GM19397 (cell line): ENCODE measurements around the gene GPD2.
"Not testable (repeated sequence)": the region's sequence is repeated elsewhere in the genome, so short reads cannot be mapped to it uniquely, and the experiment has no call there.

Experiments
- ATAC-seq: cut with Tn5 transposase; IDR thresholded peaks from one replicate; pipeline ENCODE4 v1.9.1; 2021; ENCODE audit warnings: mild to moderate bottlenecking, moderate library complexity; ENCODE audit not compliant: unreplicated experiment

GPD2 gene

DNA sequence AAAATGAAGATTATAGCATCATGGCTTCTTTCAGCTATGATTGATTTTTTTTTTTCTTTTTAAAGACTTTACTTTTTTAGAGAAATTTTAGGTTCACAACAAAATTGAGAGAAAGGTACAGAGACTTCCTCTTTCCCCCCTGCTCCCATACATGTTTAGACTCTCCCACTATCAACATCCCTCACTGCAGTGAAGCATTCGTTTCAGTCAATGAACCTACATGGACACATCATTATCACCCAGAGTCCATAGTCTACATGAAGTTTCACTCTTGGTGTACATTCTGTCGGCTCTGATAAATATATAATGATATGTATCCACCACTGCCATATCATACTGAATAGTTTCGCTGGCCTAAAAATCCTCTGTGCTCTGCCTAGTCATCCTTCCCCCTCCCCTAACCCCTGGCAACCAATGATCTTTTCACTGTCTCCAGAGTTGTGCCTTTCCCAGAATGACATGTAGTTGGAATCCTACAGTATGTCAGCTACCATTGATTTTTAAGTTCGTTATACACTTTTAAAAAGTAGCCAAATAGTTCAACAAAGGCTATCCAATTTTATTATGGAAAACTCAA is 86.8 kb downstream of the GPD2 start:
- ATAC-seq = no peak

DNA sequence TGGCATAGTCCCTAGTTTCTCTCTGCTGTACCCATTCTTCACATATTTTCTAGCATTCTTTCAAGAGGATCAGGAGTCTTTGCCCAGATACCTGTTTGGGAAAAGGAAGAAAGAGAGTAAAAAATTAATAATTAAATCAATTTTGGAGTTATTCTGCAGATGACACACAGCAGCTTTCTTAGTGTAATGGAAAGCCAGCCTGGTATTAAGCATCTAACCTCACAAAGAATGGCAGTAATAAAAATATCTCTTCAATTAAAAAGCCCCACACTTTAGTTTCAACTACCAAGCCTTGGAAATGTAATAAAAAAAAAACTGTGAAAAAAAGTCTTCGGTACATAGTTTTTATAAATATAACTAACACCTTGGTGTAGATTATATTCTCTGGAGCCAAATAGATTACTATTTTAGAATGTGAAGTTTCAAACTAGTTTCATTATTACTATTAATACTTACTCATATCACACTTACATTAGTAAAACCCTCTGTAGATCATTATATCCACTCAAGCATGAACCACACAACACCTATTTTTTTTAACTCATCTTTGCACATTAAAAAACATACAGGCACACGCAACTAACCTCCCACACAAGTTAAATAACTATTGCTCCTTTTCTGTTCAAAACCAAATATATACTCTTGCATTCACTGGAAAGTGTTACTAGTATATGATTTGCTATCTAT is 90.9 kb downstream of the GPD2 start:
- ATAC-seq = peak; percentile 78

- ATAC-seq = not testable (repeated sequence)
Observed at GRCh38 chr2:156528583-156528982, 92.4 kb downstream of the GPD2 start.

GRCh38 chr2:156532989-156533388 is 96.8 kb downstream of the GPD2 start:
- peak; percentile 48 for ATAC-seq

GRCh38 chr2:156536534-156536933 is 100.4 kb downstream of the GPD2 start:
- ATAC-seq = no peak

GRCh38 chr2:156537141-156537540 is 101.0 kb downstream of the GPD2 start:
- no peak for ATAC-seq

- peak; percentile 74 for ATAC-seq
Observed at GRCh38 chr2:156538083-156538504, 101.9 kb downstream of the GPD2 start.

- ATAC-seq = no peak
Observed at GRCh38 chr2:156539086-156539860, 103.1 kb downstream of the GPD2 start.

DNA sequence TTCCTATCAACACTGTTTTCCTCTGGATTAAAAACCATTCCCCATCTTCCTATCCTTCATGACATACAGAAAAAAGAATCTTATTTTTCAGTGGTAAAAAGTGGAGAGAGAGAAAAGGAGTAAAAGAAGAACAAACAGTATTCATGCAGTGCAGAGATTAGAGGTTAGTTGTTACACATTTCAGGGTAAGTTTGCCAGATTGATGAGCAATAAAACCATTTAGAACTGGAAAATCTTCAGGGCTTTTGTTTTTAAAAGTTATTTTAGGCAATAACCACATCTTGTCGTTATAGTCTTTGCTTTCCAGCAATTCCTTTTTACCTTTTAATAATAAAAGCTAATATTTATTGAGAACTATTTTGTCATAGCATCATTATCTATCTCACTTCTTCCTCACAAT is 104.5 kb downstream of the GPD2 start:
- ATAC-seq = no peak

- ATAC-seq = no peak
Observed at GRCh38 chr2:156541229-156541628, 105.0 kb downstream of the GPD2 start.

DNA sequence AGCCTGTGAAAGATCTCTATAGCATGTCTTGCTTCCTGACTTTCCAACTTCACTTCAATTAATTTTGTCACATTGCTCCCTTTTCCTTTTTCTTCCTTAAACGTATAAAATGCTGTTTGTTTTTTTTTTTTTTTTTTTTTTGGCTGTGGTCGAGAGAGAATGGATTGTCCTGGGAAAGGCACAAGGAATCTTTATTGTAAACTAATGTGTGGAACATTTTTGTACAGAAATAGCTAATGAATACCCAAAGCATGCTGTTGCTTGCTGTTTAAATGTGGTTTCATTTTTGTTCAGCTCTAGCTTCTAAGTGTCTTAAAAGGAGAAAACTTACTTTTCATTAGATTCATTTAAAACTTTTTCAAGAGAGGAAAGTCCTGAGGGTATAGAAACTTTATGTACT is 105.5 kb downstream of the GPD2 start:
- ATAC-seq = no peak

DNA sequence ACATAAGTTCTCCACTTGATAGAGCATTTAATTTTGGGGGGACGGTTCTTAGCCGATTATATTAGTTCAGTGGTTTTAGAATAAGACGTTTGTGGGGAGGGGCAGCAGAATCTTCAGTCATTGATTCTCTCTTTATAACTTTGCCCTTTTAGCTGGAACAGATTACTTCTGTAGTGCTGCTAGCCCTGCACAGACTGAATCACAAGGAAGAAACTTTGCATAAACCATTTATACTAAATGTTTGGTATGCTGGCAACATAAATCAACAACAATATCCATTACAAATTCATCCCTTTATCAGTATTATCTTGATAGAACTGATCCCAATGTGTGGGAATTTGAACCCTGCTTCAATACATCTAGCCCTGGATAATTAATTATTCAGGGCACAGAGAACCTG is 112.2 kb downstream of the GPD2 start:
- no peak for ATAC-seq

- no peak for ATAC-seq
Observed at GRCh38 chr2:156553714-156554442, 117.7 kb downstream of the GPD2 start.

DNA sequence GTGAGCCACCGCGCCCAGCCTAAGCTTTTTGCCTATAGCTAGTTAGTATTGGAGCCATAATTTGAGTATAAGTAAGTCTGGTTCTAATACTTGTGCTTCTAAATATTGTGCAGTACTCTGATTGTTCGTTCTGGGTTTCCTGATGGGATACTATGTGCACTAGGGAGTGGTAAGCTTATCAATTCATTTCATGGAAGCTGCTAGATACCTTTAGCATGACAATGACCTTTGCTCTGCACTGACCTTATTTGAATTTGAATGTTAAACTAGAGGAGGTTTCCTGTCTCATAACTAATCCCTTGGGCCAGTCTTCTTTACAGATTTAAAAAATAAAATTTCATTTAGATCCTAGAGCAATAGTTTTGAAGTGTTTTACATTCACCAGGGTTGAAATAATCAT is 125.1 kb downstream of the GPD2 start:
- no peak for ATAC-seq

DNA sequence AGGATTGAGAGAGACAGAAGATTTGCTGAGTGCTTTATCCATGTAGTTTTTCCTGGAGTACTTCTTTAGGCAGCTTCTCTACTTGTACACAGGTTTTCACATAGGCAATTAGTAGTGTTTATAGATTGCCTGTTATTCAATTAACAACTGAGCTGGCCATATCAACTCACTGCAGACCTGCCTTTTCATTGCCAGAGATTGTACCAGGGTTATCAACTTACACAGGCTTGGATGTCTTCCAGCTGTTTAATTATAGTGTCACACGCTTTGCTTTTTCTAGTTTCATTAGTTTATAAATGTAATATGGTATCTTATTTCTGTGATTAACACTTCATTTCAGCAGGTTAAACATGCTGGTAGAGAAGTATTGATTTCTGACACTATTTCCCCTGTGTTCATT is 125.9 kb downstream of the GPD2 start:
- no peak for ATAC-seq

DNA sequence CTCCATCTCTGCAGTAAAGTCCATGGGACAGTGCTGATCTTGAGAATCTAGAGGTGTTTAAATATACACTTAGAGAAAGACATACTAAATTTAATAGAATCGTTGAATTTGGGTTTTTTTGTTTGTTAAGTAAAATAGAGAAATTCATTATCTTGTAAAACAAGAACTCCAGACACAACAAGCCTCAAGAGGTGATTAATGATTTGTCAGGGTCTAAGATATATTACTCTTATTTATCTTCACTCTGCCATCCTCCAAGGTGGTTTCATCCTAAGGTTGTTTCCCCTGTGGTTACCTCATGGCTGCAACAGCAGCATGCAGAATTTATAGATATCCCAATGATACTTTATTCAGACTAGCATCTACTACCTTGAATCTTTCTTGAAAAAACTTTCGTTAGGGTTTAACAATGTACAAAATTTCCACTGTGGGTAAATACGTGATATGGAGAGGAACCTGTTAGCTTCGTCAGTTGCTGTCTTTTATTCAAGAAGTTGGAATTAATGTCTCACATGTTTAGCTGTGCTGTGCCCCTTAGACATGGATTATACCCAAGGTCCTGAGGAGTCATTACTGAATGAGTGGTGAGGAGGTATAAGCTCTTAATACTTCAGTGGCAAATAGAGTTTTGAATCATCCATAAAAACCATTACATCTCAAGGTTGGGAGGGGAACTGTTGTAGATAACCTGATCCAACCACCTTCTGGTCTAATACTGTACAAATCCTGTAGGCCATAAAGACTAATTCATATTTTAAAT is 128.0 kb downstream of the GPD2 start:
- no peak for ATAC-seq

DNA sequence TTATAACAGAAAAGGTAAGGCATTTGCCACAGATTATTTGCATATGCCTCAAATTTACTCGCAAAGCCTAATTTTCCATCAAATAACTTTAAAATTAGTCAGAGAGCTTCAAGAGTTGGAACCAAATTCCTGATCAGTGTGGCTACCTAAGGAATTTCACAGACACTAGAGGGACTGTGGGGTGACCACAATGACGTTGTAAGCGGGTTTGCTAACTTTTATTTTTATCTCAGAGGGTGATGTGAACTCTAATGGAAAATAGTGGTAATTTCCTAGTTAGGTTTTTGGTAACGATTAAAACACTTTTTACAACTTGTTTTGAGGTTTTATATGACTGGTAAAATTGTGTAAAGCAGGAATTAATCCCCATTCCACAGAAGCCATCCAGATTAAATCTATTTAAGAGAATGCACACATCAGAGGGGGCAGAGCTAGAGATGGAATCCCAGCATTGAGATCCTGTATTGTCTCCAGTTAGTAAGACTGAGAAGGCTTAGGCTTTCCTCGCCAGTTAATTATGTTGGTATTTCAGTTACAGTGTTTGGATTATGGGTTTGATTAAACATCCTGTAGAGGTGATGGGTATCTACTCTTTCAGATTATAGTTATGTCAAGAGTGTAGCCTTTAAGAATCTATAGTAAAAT is 129.0 kb downstream of the GPD2 start:
- no peak for ATAC-seq

DNA sequence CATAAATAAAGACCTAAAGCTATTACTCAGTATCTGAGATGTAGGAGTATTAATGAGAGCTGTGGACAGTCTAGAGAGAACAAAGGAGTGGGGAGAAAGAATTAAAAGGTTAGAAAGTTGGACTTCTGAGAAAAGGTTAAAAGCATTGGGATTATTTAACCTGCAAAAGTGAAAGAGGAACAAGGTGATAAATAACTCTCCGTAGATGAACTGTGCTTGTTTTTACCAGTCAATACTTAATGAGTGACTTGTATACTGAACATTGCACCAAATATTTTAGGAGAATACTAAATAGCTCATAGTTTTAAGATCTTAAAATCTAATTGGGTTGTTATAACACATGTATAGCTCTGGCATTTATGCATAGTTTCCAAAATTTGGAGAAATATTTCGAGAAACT is 137.5 kb downstream of the GPD2 start:
- ATAC-seq = peak; percentile 54

- no peak for ATAC-seq
Observed at GRCh38 chr2:156574112-156574511, 137.9 kb downstream of the GPD2 start.

GRCh38 chr2:156576005-156576404 is 139.8 kb downstream of the GPD2 start:
- no peak for ATAC-seq
